Measurements from ENCODE around the gene DOCK4. TPM values are rescaled to one million over a fixed set of nuclear protein-coding genes. Genes with fewer than 3 reads are reported as not detected.

DOCK4 gene
- total and polyA plus RNA-seq, 2 of the 8 experiments (the other 6 are each of a cell fraction or from before 2014, with no cell fraction given) = 5.1 to 23.6 TPM

GRCh38 chr7:111762799-111763198, 443.4 kb downstream of the DOCK4 start:
- H4K8ac ChIP-seq (ENCODE audit: extremely low read depth, insufficient read depth, low read length) = no peak overlapping the region
- peaks cover 0 to 1% (median 0%) of the 10 kb centered on the region in 4 experiments; a peak in 3 of 7 replicates for H3K4me1 ChIP-seq (replicated peaks in 1 of 4; ENCODE audit: control insufficient read depth in 3 of 4, insufficient read depth in 4 of 4, low read length in 3 of 4)
- no peak overlapping the region for H2AK5ac ChIP-seq (ENCODE audit: low read depth, low read length)
- FAIRE-seq (no peak), DNase-seq (ENCODE audit: low read depth in 1 of 2, low spot score in 2 of 2) (no peak)
- H3K79me2 ChIP-seq (ENCODE audit: control insufficient read depth in 1 of 2, insufficient read depth in 2 of 2, low read length in 2 of 2) = no peaks in the 10 kb centered on the region
- no peak overlapping the region for H3K23ac ChIP-seq (ENCODE audit: insufficient read length)
- no peak overlapping the region for H3K56ac ChIP-seq (replicated peaks; ENCODE audit: insufficient read length, low read depth, low read length)
- no peak overlapping the region for H3K18ac ChIP-seq (ENCODE audit: extremely low read depth, low read length)
- 86% methylated on average over 5 of the region's 5 CpGs; no CpG with 5 or more reads in 1 of the 2 experiments for WGBS, 2 experiments (ENCODE audit: extremely low coverage in 1 of 2, insufficient coverage in 1 of 2, insufficient read length in 1 of 2, insufficient replicate concordance in 2 of 2, low coverage in 1 of 2, low lambda C conversion rate in 2 of 2, missing lambda C conversion rate in 1 of 2)
- CTCF ChIA-PET (ENCODE audit: partially characterized antibody) = interaction anchor here (0.6 to 12.4 kb wide), 63 partner anchors 9 to 733 kb away, joined by 3 to 274 read pairs (median 4); partner anchors contain the start of gene ZNF277
- H2BK12ac ChIP-seq (ENCODE audit: low read depth, low read length) = no peak overlapping the region
- no peak overlapping the region for H3K14ac ChIP-seq (ENCODE audit: insufficient read length)
- H2BK20ac ChIP-seq (ENCODE audit: low read length) = no peak overlapping the region
- H3K27ac ChIP-seq (ENCODE audit: low read depth, low read length) = no peak overlapping the region
- peaks cover 0 to 2% (median 0%) of the 10 kb centered on the region in 4 experiments; a peak in 1 of 7 replicates for H3K27me3 ChIP-seq (replicated peaks in 1 of 4; ENCODE audit: control insufficient read depth in 3 of 4, extremely low read depth in 1 of 4, insufficient read depth in 3 of 4, low read length in 3 of 4)
- no peak overlapping the region for H3K4me2 ChIP-seq (ENCODE audit: insufficient read depth in 1 of 2, low read depth in 2 of 2, low read length in 2 of 2)
- H3K23me2 ChIP-seq (ENCODE audit: low read depth, low read length) = no peaks in the 10 kb centered on the region
- no peak overlapping the region for H3K4me3 ChIP-seq (ENCODE audit: extremely low read depth in 1 of 4, insufficient read depth in 2 of 4, low read depth in 3 of 4, low read length in 4 of 4)
- POLR2A ChIA-PET (ENCODE audit: partially characterized antibody) = interaction anchor here (1.2 kb wide), 1 partner anchor 687 kb away, joined by 9 read pairs; the partner anchor contains the start of gene IFRD1
- H3K4ac ChIP-seq (replicated peaks; ENCODE audit: insufficient read length, low read depth, low read length) = no peak overlapping the region
- H3K36me3 ChIP-seq (ENCODE audit: control insufficient read depth in 2 of 4, insufficient read depth in 4 of 4, low read length in 3 of 4) = peaks cover 0 to 5% (median 2%) of the 10 kb centered on the region in 4 experiments; a peak in 2 of 8 replicates
- no peaks in the 10 kb centered on the region for H4K20me1 ChIP-seq (replicated peaks in 1 of 2; ENCODE audit: control insufficient read depth in 1 of 2, insufficient read depth in 2 of 2, low read length in 2 of 2)
- H2BK15ac ChIP-seq (ENCODE audit: low read length) = no peak overlapping the region
- H2BK120ac ChIP-seq (replicated peaks; ENCODE audit: low read depth, low read length) = no peak overlapping the region
- no peak overlapping the region for H4K91ac ChIP-seq (replicated peaks; ENCODE audit: insufficient read length, low read length)
- no peaks in the 10 kb centered on the region; the same call in 1 of the 2 replicates for H3K79me1 ChIP-seq (ENCODE audit: low read depth, low read length)
- no peak overlapping the region for H4K5ac ChIP-seq (ENCODE audit: insufficient read length, low read depth, low read length)
- no peak overlapping the region for H2AFZ ChIP-seq (ENCODE audit: low read length)
- no peak overlapping the region for H2BK5ac ChIP-seq (ENCODE audit: low read depth, low read length)
- no peak for TF ChIP-seq SIX5 (IDR thresholded peaks at IDR 0.05; ENCODE audit: low read depth, low read length)
- no peak for TF ChIP-seq ATF2 (IDR thresholded peaks at IDR 0.05; ENCODE audit: low read length)
- TF ChIP-seq JUN (IDR thresholded peaks at IDR 0.05; ENCODE audit: low read depth, low read length) = no peak
- TF ChIP-seq TEAD4 (IDR thresholded peaks at IDR 0.05; ENCODE audit: low read depth, low read length) = no peak
- TF ChIP-seq HDAC2 (IDR thresholded peaks at IDR 0.05; ENCODE audit: borderline replicate concordance in 1 of 2, low read depth in 2 of 2, low read length in 2 of 2) = no peak
- TF ChIP-seq SIRT6 (IDR thresholded peaks at IDR 0.05; ENCODE audit: low read length) = no peak
- H3K9ac ChIP-seq (replicated peaks in 1 of 4; ENCODE audit: extremely low read depth in 1 of 4, low read depth in 3 of 4, low read length in 3 of 4) = no peak overlapping the region
- no peaks in the 10 kb centered on the region for H3K9me3 ChIP-seq (ENCODE audit: insufficient read depth in 2 of 2, low read depth in 1 of 2, low read length in 1 of 2)

Measured in H1 (cell line).